Measurements from ENCODE around the gene SRSF3. TPM values are rescaled to one million over a fixed set of nuclear protein-coding genes. Genes with fewer than 3 reads are reported as not detected.

Gene SRSF3
- polyA plus RNA-seq, 1 experiment: 423 TPM

GRCh38 chr6:36634317-36635108 lies 40.4 kb downstream of the SRSF3 start:
- H3K4me3 ChIP-seq (ENCODE audit: low read depth, low read length): no peak overlapping the region
- no peaks in the 10 kb centered on the region for H3K9me3 ChIP-seq (ENCODE audit: control insufficient read depth, insufficient read depth, low read length)
- ChIA-PET POLR2A (interaction anchor here (0.6 to 1.7 kb wide), 3 partner anchors 9 to 44 kb away, joined by 3 to 17 read pairs (median 7); partner anchors contain the start of gene CDKN1A), CTCF (interaction anchor here (1.0 to 3.6 kb wide), 2 partner anchors 11 to 47 kb away, joined by 3 to 10 read pairs; no protein-coding TSS in a partner anchor)
- H3K27ac ChIP-seq (ENCODE audit: low read depth, low read length): peak overlapping the region; percentile 47
- H3K27me3 ChIP-seq (ENCODE audit: control insufficient read depth, insufficient read depth, low read length): no peaks in the 10 kb centered on the region
- DNase-seq (ENCODE audit: low read depth, low spot score): no peak
- TF ChIP-seq CTCF (IDR thresholded peaks at IDR 0.05; ENCODE audit: low read depth, low read length): no peak

- ChIA-PET CTCF (interaction anchor here (0.6 to 3.6 kb wide), 3 partner anchors 21 to 129 kb away, joined by 3 to 10 read pairs (median 4); no protein-coding TSS in a partner anchor), POLR2A (interaction anchor here (0.9 to 1.1 kb wide), 2 partner anchors 8 to 42 kb away, joined by 3 read pairs; partner anchors contain the start of gene CDKN1A)
- Histone ChIP-seq H3K27ac (ENCODE audit: low read depth, low read length) (no peak overlapping the region), H3K4me3 (ENCODE audit: low read depth, low read length) (no peak overlapping the region), H3K9me3 (ENCODE audit: control insufficient read depth, insufficient read depth, low read length) (no peaks in the 10 kb centered on the region), H3K27me3 (ENCODE audit: control insufficient read depth, insufficient read depth, low read length) (no peaks in the 10 kb centered on the region)
- DNase-seq (ENCODE audit: low read depth, low spot score): no peak
- no peak for TF ChIP-seq CTCF (IDR thresholded peaks at IDR 0.05; ENCODE audit: low read depth, low read length)
Measured at GRCh38 chr6:36636283-36636682, 42.1 kb downstream of the SRSF3 start.

GRCh38 chr6:36636687-36637418 lies 42.7 kb downstream of the SRSF3 start:
- Histone ChIP-seq H3K9me3 (ENCODE audit: control insufficient read depth, insufficient read depth, low read length) (no peaks in the 10 kb centered on the region), H3K4me3 (ENCODE audit: low read depth, low read length) (no peak overlapping the region), H3K27ac (ENCODE audit: low read depth, low read length) (no peak overlapping the region), H3K27me3 (ENCODE audit: control insufficient read depth, insufficient read depth, low read length) (no peaks in the 10 kb centered on the region)
- ChIA-PET POLR2A (interaction anchor here (0.6 to 1.1 kb wide), 3 partner anchors 9 to 42 kb away, joined by 3 to 7 read pairs (median 3); partner anchors contain the start of gene CDKN1A), CTCF (interaction anchor here (1.2 to 1.3 kb wide), 2 partner anchors 21 to 122 kb away, joined by 3 read pairs; no protein-coding TSS in a partner anchor)
- no peak for DNase-seq (ENCODE audit: low read depth, low spot score)
- TF ChIP-seq CTCF (IDR thresholded peaks at IDR 0.05; ENCODE audit: low read depth, low read length): no peak

GRCh38 chr6:36638579-36638978 lies 44.4 kb downstream of the SRSF3 start:
- H3K27me3 ChIP-seq (ENCODE audit: control insufficient read depth, insufficient read depth, low read length): no peaks in the 10 kb centered on the region
- CTCF ChIA-PET: no interaction called here
- POLR2A ChIA-PET: no interaction called here
- no peaks in the 10 kb centered on the region for H3K9me3 ChIP-seq (ENCODE audit: control insufficient read depth, insufficient read depth, low read length)
- no peak for TF ChIP-seq CTCF (IDR thresholded peaks at IDR 0.05; ENCODE audit: low read depth, low read length)
- H3K4me3 ChIP-seq (ENCODE audit: low read depth, low read length): no peak overlapping the region
- no peak overlapping the region for H3K27ac ChIP-seq (ENCODE audit: low read depth, low read length)
- DNase-seq (ENCODE audit: low read depth, low spot score): no peak

Measured in AG04450 (cell line).